GM12873 (cell line): ENCODE results near the gene BNIP3.

Experiments used
- TF ChIP-seq, protein P1 (sequence below): IDR thresholded peaks from 2 replicates; pipeline ENCODE4 v1.5.1; 2012; ENCODE audit warnings: low read depth, mild to moderate bottlenecking, moderate library complexity, low read length, control low read depth; ENCODE audit not compliant: insufficient read depth; ENCODE audit errors: missing control alignments

BNIP3 gene, protein sequence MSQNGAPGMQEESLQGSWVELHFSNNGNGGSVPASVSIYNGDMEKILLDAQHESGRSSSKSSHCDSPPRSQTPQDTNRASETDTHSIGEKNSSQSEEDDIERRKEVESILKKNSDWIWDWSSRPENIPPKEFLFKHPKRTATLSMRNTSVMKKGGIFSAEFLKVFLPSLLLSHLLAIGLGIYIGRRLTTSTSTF

DNA sequence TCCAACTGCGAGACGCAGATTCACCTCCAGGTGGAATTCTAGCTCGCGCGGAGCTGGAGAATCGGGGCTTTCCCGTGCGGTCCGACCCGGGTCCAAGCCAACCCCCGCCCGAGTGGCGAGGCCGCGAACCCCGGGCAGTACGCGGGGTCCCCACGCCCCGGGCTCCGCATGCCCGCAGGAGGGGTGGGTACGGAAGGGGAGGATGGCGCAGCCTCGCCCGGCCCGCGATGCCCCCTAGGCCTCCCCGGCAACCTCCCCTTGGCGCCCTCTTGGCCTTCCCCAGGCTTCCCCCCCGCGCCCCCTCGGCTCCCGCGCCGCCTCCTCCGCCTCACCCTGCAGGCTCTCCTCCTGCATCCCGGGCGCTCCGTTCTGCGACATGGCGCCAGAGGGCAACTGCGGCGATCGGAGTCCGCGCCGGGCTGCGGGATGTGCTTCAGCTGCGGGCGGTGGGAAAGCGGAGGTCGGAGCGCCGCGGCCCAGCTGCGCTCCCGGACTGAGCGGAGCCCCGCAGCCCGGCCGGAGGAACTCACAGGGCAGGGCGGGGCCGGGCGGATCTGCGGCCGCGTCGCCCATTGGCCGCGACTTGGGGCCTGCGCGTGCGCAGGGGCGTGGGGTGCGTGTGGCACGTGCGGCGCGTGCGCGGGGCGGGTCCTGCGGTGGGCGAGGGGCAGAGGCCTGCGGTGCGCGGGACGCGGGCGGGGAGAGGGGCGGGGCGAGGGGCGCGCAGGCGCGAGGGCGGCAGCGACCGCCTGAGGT, at the start of gene BNIP3:
TSS of gene BNIP3 (minus strand) at position 495 of the 756 bp plus-strand sequence. CDS start at position 378, 117 bp downstream.
- TF ChIP-seq, protein P1, sequence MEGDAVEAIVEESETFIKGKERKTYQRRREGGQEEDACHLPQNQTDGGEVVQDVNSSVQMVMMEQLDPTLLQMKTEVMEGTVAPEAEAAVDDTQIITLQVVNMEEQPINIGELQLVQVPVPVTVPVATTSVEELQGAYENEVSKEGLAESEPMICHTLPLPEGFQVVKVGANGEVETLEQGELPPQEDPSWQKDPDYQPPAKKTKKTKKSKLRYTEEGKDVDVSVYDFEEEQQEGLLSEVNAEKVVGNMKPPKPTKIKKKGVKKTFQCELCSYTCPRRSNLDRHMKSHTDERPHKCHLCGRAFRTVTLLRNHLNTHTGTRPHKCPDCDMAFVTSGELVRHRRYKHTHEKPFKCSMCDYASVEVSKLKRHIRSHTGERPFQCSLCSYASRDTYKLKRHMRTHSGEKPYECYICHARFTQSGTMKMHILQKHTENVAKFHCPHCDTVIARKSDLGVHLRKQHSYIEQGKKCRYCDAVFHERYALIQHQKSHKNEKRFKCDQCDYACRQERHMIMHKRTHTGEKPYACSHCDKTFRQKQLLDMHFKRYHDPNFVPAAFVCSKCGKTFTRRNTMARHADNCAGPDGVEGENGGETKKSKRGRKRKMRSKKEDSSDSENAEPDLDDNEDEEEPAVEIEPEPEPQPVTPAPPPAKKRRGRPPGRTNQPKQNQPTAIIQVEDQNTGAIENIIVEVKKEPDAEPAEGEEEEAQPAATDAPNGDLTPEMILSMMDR, result no peak

DNA sequence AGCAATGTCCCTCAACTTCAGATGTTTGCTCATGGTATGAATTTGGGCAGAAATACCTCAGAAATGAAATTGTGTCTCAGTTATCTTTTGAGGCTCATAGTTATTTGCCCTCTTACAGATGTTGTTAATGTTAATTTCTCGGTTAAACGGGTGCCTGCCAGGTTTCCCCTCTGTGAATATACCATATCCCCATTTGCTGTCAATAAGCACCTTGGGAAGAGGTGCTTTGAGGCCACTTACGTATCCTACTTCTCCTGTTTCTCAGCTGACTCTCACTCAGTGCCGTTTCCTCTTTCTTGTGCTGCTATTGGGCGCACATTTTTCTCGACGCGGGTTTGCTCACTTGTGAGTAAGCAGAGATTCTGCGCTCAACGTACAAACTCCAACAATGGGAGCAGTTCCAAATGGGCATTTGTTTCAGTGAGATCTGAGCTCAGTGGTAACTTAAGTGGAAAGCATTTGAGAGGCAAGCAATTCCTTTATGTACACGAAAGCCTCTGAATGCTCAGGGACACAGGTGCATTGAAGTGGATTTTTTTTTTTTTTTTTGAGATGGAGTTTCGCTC, 49.3 kb upstream of the BNIP3 start:
- TF ChIP-seq, protein P1, result no peak

DNA sequence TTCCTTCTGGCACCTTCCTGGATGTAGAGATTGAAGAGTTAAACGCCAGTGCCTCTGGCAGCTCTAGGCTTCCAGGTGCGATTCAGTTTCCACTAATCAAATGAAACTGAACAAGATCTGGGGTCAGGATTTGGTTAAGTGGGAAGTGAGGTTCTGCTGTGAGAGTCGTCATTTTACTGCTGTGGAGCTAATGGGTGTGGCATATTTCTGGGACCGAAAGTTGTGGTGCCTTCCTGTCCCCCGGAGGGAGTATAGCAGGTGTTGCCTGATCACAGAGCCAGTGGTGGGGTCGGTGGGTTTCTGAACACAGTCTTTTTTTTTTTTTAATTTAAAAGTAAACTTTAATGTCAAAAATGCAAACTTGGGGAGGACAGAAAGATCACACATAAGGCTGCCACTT, 47.0 kb upstream of the BNIP3 start:
- TF ChIP-seq, protein P1, result no peak

DNA sequence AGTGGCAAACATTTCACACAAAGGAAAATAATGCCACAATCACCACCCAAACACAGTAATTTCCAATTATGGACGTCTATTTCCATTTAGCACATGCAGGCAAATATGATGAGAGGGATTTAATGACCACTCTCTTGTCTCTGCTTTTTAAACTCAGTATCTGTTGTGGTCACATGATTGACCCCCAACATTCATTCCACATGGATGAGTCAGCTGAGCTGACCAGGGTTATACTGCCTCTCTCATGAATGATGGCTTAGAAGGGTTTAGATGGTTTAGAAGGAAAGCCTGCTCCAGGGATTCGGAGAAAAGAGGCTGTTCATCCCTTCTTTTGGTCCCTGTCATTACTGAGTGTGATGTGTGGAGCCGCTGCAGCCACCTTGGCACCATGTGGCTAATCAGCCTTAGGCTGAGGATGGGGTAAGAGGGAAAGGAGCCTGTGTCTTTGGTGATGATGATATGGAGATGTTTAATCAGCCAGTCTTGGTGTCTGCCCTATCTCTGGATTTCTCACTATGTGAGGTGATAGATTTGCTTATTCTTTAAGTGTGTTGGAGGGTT, 45.8 kb upstream of the BNIP3 start:
- TF ChIP-seq, protein P1, result no peak

DNA sequence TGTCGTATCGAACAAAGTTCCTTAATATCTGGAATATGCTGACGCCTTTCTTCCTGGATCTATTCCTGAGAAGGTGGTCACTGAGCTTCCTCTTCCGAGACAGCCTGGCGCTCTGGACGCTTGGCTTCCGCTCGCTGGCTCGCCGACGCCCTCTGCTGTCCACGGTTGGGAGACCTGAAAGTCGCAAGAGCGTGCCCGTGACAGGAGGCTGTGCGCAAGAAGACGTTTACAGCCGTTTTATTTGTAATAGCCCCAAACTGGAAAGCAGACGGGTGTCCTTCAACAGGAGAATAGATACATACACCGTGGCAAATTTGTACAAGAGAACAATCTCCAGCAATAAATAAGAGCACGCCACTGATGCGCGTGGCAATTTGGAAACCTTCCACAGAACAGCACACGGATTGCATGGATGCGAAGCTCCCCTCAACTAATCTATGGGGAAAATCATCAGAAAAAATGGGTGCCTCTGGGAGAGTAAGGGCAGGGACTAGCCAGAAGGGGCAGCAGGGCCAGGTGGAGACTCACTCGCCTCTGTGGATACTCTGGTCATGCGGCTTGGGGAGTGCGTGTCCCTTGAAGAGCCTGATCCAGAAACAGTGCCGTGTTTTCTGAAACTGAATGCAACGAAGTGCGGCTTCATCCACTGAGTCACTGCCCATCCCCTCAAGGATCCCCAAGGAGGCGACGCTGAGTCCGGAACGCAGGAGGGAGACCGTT, 41.5 kb upstream of the BNIP3 start:
- TF ChIP-seq, protein P1, result peak; percentile 86

DNA sequence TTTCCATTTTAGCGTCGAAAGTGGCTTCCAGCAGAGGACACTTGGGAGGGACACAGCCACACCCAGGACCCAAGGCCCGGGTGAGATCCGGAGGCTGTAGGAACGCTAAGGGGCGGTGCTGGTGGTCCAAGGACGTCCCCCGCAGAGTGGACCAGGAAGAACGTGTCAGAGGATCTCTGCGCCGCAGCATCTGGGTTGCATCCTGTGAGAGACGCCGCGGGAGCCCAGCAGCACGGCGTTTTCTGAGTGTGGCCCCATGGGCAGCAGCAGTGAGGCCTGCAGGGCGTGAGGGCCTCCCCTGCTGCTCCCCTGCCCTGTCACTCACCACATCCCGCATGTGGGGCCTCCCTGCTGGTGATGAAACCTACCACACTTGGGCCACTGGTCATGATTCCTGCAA, 40.5 kb upstream of the BNIP3 start:
- TF ChIP-seq, protein P1, result no peak
